HepG2 (cell line): ENCODE data around the gene EGFR. TPM values are rescaled to one million over a fixed set of nuclear protein-coding genes. Genes with fewer than 3 reads are reported as not detected.

Source experiments
- HNF4G ChIP-seq, 2 experiments: sonication (generic) in 1 of 2; formaldehyde crosslinking in 1 of 2; IDR thresholded peaks; 2 replicates each; pipeline versions ENCODE4 v1.4.0 to v1.6.1; 2011 to 2020; ENCODE audit warnings: borderline replicate concordance in 2 of 2, low read depth in 2 of 2, mild to moderate bottlenecking in 2 of 2, low read length in 1 of 2, missing genetic modification reagents in 1 of 2, moderate library complexity in 1 of 2
- HOXA3 ChIP-seq: sonication (generic); formaldehyde crosslinking; IDR thresholded peaks from 2 replicates; pipeline ENCODE4 v1.5.0; 2020; ENCODE audit warnings: missing genetic modification reagents
- MYC ChIP-seq: sonication (generic); formaldehyde crosslinking; IDR thresholded peaks from 2 replicates; pipeline ENCODE4 v1.9.0; 2021; ENCODE audit warnings: missing genetic modification reagents, borderline replicate concordance
- NFKBIZ ChIP-seq: IDR thresholded peaks from 2 replicates; pipeline ENCODE4 v1.6.1; 2018; ENCODE audit warnings: missing genetic modification reagents, missing compliant biosample characterization
- NR2F2 ChIP-seq: IDR thresholded peaks from 2 replicates; pipeline ENCODE4 v1.6.1; 2012; ENCODE audit warnings: low read depth, inconsistent platforms, borderline replicate concordance
- SATB2 ChIP-seq: sonication (generic); formaldehyde crosslinking; IDR thresholded peaks from 2 replicates; pipeline ENCODE4 v1.5.0; 2020; ENCODE audit warnings: missing genetic modification reagents
- SKI ChIP-seq: fragments of 450-650 bp; IDR thresholded peaks from one replicate; pipeline ENCODE4 v1.6.1; 2018; ENCODE audit warnings: mild to moderate bottlenecking; ENCODE audit not compliant: partially characterized antibody
- THYN1 ChIP-seq: sonication (generic); formaldehyde crosslinking; IDR thresholded peaks from 2 replicates; pipeline ENCODE4 v1.8.1; 2023; ENCODE audit warnings: low read depth, mild to moderate bottlenecking, moderate library complexity, missing genetic modification reagents, borderline replicate concordance
- YEATS2 ChIP-seq: sonication (generic); formaldehyde crosslinking; IDR thresholded peaks from 2 replicates; pipeline ENCODE4 v1.4.0; 2020; ENCODE audit warnings: missing genetic modification reagents, borderline replicate concordance
- ZNF12 ChIP-seq: sonication (generic); formaldehyde crosslinking; IDR thresholded peaks from 2 replicates; pipeline ENCODE4 v1.5.0; 2020; ENCODE audit warnings: missing genetic modification reagents
- ZNF143 ChIP-seq: sonication (generic); formaldehyde crosslinking; IDR thresholded peaks from 2 replicates; pipeline ENCODE4 v1.4.0; 2020; ENCODE audit warnings: missing genetic modification reagents
- ZNF30 ChIP-seq: sonication (generic); formaldehyde crosslinking; IDR thresholded peaks from 2 replicates; pipeline ENCODE4 v1.5.0; 2020; ENCODE audit warnings: mild to moderate bottlenecking, missing genetic modification reagents
- ZNF446 ChIP-seq: sonication (generic); formaldehyde crosslinking; IDR thresholded peaks from 2 replicates; pipeline ENCODE4 v1.5.0; 2020; ENCODE audit warnings: mild to moderate bottlenecking, missing genetic modification reagents
- ZNF550 ChIP-seq: sonication (generic); formaldehyde crosslinking; IDR thresholded peaks from 2 replicates; pipeline ENCODE4 v1.4.0; 2020; ENCODE audit warnings: mild to moderate bottlenecking, missing genetic modification reagents, borderline replicate concordance
- ZNF768 ChIP-seq: sonication (generic); formaldehyde crosslinking; IDR thresholded peaks from 2 replicates; pipeline ENCODE4 v1.4.0; 2020; ENCODE audit warnings: missing genetic modification reagents
- ZSCAN9 ChIP-seq: IDR thresholded peaks from 2 replicates; pipeline ENCODE4 v1.6.1; 2016; ENCODE audit warnings: borderline replicate concordance
- polyA plus RNA-seq, 8 experiments: library from polyadenylated mRNA; depleted of rRNA in 3 of 8; stranded (reverse) in 7 of 8; unstranded in 1 of 8; fragments of >200 nt; fragmentation: Illumina TruSeq in 4 of 8; extraction: Trizol in 4 of 8; gene quantifications; 2 replicates each; pipeline versions ENCODE4 v1.2.1 to v1.2.3, GENCODE V29; 2011 to 2016; ENCODE audit warnings: low read depth in 4 of 8, missing spikeins in 1 of 8, mixed read lengths in 1 of 8; ENCODE audit not compliant: insufficient read depth in 1 of 8
- total RNA-seq, 5 experiments: library from RNA; depleted of rRNA; stranded (reverse); fragments of >200 nt; fragmentation: Illumina TruSeq; extraction: Trizol; gene quantifications; 2 replicates each; pipeline ENCODE4 v1.2.3, GENCODE V29; 2016; ENCODE audit warnings: low read depth in 1 of 5
- TF ChIP-seq, protein P1 (sequence below): sonication (generic); formaldehyde crosslinking; IDR thresholded peaks from 2 replicates; pipeline ENCODE4 v1.4.0; 2020; ENCODE audit warnings: mild to moderate bottlenecking, low read depth, missing genetic modification reagents
- TF ChIP-seq, protein P2 (sequence below): sonication (generic); formaldehyde crosslinking; IDR thresholded peaks from 2 replicates; pipeline ENCODE4 v1.5.0; 2020; ENCODE audit warnings: missing genetic modification reagents
- TF ChIP-seq, protein P3 (sequence below): IDR thresholded peaks from 2 replicates; pipeline ENCODE4 v1.6.1; 2016; ENCODE audit warnings: missing compliant biosample characterization, missing genetic modification reagents, borderline replicate concordance
- TF ChIP-seq, protein P4 (sequence below): sonication (generic); formaldehyde crosslinking; IDR thresholded peaks from 2 replicates; pipeline ENCODE4 v1.8.0; 2022; ENCODE audit warnings: missing genetic modification reagents, mild to moderate bottlenecking, moderate library complexity, borderline replicate concordance
- TF ChIP-seq, protein P5 (sequence below): sonication (generic); formaldehyde crosslinking; IDR thresholded peaks from 2 replicates; pipeline ENCODE4 v1.4.0; 2020; ENCODE audit warnings: missing genetic modification reagents, borderline replicate concordance

EGFR gene
- total and polyA plus RNA-seq, 2 of the 13 experiments (the other 11 are each of a cell fraction or from before 2014, with no cell fraction given) = 7.0 to 10.0 TPM

DNA sequence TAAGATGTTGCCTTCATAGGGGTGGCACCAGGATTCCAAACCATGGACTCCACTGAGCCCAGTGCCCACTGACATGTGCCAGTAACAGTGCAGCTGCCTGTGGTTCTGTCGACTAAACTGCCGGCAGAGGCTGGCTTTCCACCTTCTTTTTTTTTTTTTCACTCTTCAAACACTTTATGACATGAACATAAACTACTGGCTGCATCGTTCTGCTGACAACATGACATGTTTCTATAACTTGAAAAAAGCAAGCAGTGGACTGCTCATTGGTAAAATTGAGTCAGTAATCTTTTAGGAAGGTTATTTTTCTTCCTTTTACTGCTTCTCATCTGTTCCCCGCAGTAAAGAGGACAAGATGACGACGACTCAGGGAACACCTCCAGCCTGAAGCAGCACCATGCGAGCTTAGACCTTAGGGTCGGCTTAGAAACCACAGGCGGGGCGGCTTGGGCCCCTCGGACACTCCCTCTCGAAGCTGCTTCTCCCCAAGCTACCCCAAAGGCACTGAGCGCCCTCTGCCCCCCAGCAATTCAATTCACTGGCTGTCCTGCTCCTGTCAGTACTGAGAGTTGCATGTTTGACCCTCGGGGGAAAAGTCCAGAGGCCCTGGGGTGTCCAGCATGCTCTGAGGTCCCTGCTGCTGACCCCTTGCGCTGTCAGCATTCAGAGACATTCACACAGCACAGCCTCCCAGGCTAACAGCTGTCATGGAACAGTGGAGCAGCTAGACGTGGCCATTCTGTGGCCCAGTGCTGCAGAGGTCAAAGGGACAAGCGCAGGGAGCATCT lies 112.5 kb downstream of the EGFR start (continued):
- TF ChIP-seq HNF4G (IDR thresholded peaks at IDR 0.05; ENCODE audit: borderline replicate concordance, low read depth, low read length) (peak; percentile 92), HNF4G (CRISPR knock-in tag; IDR thresholded peaks at IDR 0.05; ENCODE audit: borderline replicate concordance, low read depth) (peak; percentile 81; the same call in 1 of the 2 replicates), NFKBIZ (CRISPR knock-in tag) (no peak), SATB2 (CRISPR knock-in tag) (no peak), MYC (CRISPR knock-in tag) (peak; percentile 34; the same call in 1 of the 2 replicates), HOXA3 (CRISPR knock-in tag) (peak; percentile 30; the same call in 1 of the 2 replicates), ZNF550 (CRISPR knock-in tag) (no peak), ZNF143 (CRISPR knock-in tag) (no peak), ZNF768 (CRISPR knock-in tag) (peak; percentile 81), ZNF446 (CRISPR knock-in tag) (no peak), NR2F2 (peak; percentile 76), ZNF12 (CRISPR knock-in tag) (no peak), THYN1 (CRISPR knock-in tag) (no peak), ZNF30 (CRISPR knock-in tag) (no peak), ZSCAN9 (CRISPR knock-in tag) (no peak), YEATS2 (CRISPR knock-in tag) (no peak), SKI (no peak)
- TF ChIP-seq, protein P1, sequence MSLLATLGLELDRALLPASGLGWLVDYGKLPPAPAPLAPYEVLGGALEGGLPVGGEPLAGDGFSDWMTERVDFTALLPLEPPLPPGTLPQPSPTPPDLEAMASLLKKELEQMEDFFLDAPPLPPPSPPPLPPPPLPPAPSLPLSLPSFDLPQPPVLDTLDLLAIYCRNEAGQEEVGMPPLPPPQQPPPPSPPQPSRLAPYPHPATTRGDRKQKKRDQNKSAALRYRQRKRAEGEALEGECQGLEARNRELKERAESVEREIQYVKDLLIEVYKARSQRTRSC (CRISPR knock-in tag) = no peak
- TF ChIP-seq, protein P2, sequence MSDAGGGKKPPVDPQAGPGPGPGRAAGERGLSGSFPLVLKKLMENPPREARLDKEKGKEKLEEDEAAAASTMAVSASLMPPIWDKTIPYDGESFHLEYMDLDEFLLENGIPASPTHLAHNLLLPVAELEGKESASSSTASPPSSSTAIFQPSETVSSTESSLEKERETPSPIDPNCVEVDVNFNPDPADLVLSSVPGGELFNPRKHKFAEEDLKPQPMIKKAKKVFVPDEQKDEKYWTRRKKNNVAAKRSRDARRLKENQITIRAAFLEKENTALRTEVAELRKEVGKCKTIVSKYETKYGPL (CRISPR knock-in tag) = no peak
- TF ChIP-seq, protein P3, sequence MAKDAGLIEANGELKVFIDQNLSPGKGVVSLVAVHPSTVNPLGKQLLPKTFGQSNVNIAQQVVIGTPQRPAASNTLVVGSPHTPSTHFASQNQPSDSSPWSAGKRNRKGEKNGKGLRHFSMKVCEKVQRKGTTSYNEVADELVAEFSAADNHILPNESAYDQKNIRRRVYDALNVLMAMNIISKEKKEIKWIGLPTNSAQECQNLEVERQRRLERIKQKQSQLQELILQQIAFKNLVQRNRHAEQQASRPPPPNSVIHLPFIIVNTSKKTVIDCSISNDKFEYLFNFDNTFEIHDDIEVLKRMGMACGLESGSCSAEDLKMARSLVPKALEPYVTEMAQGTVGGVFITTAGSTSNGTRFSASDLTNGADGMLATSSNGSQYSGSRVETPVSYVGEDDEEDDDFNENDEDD = no peak
- TF ChIP-seq, protein P4, sequence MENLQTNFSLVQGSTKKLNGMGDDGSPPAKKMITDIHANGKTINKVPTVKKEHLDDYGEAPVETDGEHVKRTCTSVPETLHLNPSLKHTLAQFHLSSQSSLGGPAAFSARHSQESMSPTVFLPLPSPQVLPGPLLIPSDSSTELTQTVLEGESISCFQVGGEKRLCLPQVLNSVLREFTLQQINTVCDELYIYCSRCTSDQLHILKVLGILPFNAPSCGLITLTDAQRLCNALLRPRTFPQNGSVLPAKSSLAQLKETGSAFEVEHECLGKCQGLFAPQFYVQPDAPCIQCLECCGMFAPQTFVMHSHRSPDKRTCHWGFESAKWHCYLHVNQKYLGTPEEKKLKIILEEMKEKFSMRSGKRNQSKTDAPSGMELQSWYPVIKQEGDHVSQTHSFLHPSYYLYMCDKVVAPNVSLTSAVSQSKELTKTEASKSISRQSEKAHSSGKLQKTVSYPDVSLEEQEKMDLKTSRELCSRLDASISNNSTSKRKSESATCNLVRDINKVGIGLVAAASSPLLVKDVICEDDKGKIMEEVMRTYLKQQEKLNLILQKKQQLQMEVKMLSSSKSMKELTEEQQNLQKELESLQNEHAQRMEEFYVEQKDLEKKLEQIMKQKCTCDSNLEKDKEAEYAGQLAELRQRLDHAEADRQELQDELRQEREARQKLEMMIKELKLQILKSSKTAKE (CRISPR knock-in tag) = no peak
- TF ChIP-seq, protein P5, sequence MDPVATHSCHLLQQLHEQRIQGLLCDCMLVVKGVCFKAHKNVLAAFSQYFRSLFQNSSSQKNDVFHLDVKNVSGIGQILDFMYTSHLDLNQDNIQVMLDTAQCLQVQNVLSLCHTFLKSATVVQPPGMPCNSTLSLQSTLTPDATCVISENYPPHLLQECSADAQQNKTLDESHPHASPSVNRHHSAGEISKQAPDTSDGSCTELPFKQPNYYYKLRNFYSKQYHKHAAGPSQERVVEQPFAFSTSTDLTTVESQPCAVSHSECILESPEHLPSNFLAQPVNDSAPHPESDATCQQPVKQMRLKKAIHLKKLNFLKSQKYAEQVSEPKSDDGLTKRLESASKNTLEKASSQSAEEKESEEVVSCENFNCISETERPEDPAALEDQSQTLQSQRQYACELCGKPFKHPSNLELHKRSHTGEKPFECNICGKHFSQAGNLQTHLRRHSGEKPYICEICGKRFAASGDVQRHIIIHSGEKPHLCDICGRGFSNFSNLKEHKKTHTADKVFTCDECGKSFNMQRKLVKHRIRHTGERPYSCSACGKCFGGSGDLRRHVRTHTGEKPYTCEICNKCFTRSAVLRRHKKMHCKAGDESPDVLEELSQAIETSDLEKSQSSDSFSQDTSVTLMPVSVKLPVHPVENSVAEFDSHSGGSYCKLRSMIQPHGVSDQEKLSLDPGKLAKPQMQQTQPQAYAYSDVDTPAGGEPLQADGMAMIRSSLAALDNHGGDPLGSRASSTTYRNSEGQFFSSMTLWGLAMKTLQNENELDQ = no peak
